ENCODE measurements around the gene OR10X1.

OR10X1 gene

DNA sequence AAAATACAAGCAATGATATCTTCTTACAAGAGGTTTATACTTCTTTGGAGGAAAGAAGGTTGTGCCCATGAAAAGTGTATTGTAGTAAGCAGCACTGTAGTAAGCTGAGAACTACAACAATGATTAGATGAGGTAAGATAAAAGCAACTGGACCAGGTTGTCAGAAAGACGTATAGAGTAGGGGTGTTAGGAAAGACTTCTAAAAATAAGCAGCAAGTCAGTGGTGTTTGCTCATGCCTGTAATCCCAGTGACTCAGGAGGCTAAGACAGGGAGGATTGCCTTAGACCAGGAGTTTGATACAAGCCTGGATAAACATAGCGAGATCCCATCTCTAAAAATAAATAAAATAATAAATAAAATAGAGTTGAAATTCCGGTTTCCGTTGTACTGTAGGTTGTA lies 4.3 kb upstream of the OR10X1 start:
- Histone ChIP-seq H3K4me2 (ENCODE audit: insufficient read depth, low read length) (no peak overlapping the region), H3K79me2 (ENCODE audit: insufficient read depth, low read length) (no peaks in the 10 kb centered on the region), H2AFZ (ENCODE audit: low read depth, low read length) (no peak overlapping the region), H3K9me3 (ENCODE audit: insufficient read depth, low read length, severe bottlenecking) (peaks cover 6% of the 10 kb centered on the region), H3K36me3 (ENCODE audit: insufficient read depth, low read length) (no peaks in the 10 kb centered on the region), H3K4me1 (ENCODE audit: insufficient read depth, low read length) (no peaks in the 10 kb centered on the region), H4K20me1 (ENCODE audit: insufficient read depth, low read length) (no peaks in the 10 kb centered on the region), H3K27ac (ENCODE audit: low read length) (no peak overlapping the region), H3K4me3 (ENCODE audit: low read depth in 1 of 2, low read length in 2 of 2) (no peak overlapping the region), H3K9ac (ENCODE audit: low read depth, low read length) (no peak overlapping the region), H3K27me3 (ENCODE audit: insufficient read depth, low read length, poor library complexity) (peaks cover 4% of the 10 kb centered on the region)
- ATAC-seq (ENCODE audit: insufficient read depth, low read depth) = no peak
- no peak for DNase-seq
- TF ChIP-seq, protein P1, sequence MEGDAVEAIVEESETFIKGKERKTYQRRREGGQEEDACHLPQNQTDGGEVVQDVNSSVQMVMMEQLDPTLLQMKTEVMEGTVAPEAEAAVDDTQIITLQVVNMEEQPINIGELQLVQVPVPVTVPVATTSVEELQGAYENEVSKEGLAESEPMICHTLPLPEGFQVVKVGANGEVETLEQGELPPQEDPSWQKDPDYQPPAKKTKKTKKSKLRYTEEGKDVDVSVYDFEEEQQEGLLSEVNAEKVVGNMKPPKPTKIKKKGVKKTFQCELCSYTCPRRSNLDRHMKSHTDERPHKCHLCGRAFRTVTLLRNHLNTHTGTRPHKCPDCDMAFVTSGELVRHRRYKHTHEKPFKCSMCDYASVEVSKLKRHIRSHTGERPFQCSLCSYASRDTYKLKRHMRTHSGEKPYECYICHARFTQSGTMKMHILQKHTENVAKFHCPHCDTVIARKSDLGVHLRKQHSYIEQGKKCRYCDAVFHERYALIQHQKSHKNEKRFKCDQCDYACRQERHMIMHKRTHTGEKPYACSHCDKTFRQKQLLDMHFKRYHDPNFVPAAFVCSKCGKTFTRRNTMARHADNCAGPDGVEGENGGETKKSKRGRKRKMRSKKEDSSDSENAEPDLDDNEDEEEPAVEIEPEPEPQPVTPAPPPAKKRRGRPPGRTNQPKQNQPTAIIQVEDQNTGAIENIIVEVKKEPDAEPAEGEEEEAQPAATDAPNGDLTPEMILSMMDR (IDR thresholded peaks at IDR 0.05; ENCODE audit: borderline replicate concordance, extremely low read depth, low read length, poor library complexity, severe bottlenecking) = no peak
- TF ChIP-seq EZH2 (IDR thresholded peaks at IDR 0.05; ENCODE audit: borderline replicate concordance, low read depth, low read length, severe bottlenecking) = no peak

DNA sequence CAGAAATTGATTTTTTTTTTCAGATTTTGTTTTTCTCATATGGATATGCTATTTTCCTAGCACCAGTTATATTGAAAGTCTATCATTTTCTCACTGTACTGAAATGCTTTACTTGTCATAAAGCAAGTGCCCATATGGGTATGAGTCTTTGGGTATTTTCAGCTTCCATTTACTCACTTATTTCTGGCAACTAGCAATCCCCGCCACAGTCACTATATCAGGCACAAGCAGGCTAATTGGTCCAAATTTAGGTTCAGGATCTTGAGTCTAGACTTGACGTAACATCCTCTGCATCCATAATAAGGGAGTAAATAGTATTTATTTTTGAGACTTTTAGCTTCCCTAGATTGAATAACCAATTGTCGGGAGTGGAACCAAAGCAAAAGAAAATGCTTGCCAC lies 2.1 kb downstream of the OR10X1 start:
- DNase-seq (no peak), ATAC-seq (ENCODE audit: insufficient read depth, low read depth) (no peak)

DNA sequence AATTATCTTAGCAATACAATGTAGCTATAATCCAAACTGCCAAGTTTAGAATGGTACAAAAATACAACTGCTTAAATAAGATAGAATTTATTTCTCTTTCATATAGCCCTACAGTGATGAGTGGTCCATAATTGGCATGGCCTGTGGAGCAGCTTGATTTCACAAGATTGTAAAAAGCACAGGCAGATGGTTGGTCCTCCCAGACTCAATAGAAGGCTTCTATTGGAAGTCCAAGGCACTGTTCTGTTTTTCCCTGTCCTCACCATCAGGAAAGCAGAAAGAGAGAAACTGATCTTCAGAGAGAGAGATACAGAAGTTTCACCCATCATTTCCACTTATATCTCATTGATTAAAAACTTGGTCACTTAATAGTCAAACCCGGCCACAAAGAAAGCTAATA lies 7.5 kb downstream of the OR10X1 start:
- H2AFZ ChIP-seq (ENCODE audit: low read depth, low read length) = no peak overlapping the region
- H3K27me3 ChIP-seq (ENCODE audit: insufficient read depth, low read length, poor library complexity) = peaks cover 39% of the 10 kb centered on the region
- DNase-seq = no peak
- H3K4me2 ChIP-seq (ENCODE audit: insufficient read depth, low read length) = no peak overlapping the region
- H3K4me1 ChIP-seq (ENCODE audit: insufficient read depth, low read length) = no peaks in the 10 kb centered on the region
- TF ChIP-seq, protein P1 (IDR thresholded peaks at IDR 0.05; ENCODE audit: borderline replicate concordance, extremely low read depth, low read length, poor library complexity, severe bottlenecking) = no peak
- TF ChIP-seq EZH2 (IDR thresholded peaks at IDR 0.05; ENCODE audit: borderline replicate concordance, low read depth, low read length, severe bottlenecking) = no peak
- no peak overlapping the region for H3K4me3 ChIP-seq (ENCODE audit: low read depth in 1 of 2, low read length in 2 of 2)
- no peaks in the 10 kb centered on the region for H3K9me3 ChIP-seq (ENCODE audit: insufficient read depth, low read length, severe bottlenecking)
- H3K9ac ChIP-seq (ENCODE audit: low read depth, low read length) = no peak overlapping the region
- H3K36me3 ChIP-seq (ENCODE audit: insufficient read depth, low read length) = no peaks in the 10 kb centered on the region
- H3K79me2 ChIP-seq (ENCODE audit: insufficient read depth, low read length) = no peaks in the 10 kb centered on the region
- H3K27ac ChIP-seq (ENCODE audit: low read length) = no peak overlapping the region
- H4K20me1 ChIP-seq (ENCODE audit: insufficient read depth, low read length) = no peaks in the 10 kb centered on the region
- ATAC-seq (ENCODE audit: insufficient read depth, low read depth) = no peak

More for the DNA sequence above, 2.1 kb downstream of the OR10X1 start:
- H3K9ac ChIP-seq (ENCODE audit: low read depth, low read length) = no peak overlapping the region
- TF ChIP-seq EZH2 (IDR thresholded peaks at IDR 0.05; ENCODE audit: borderline replicate concordance, low read depth, low read length, severe bottlenecking) = no peak
- TF ChIP-seq, protein P1 (IDR thresholded peaks at IDR 0.05; ENCODE audit: borderline replicate concordance, extremely low read depth, low read length, poor library complexity, severe bottlenecking) = no peak
- no peaks in the 10 kb centered on the region for H4K20me1 ChIP-seq (ENCODE audit: insufficient read depth, low read length)
- H3K9me3 ChIP-seq (ENCODE audit: insufficient read depth, low read length, severe bottlenecking) = no peaks in the 10 kb centered on the region
- H3K4me3 ChIP-seq (ENCODE audit: low read depth in 1 of 2, low read length in 2 of 2) = no peak overlapping the region
- no peaks in the 10 kb centered on the region for H3K79me2 ChIP-seq (ENCODE audit: insufficient read depth, low read length)
- peaks cover 12% of the 10 kb centered on the region for H3K27me3 ChIP-seq (ENCODE audit: insufficient read depth, low read length, poor library complexity)
- H2AFZ ChIP-seq (ENCODE audit: low read depth, low read length) = no peak overlapping the region
- no peak overlapping the region for H3K4me2 ChIP-seq (ENCODE audit: insufficient read depth, low read length)
- no peaks in the 10 kb centered on the region for H3K36me3 ChIP-seq (ENCODE audit: insufficient read depth, low read length)
- no peaks in the 10 kb centered on the region for H3K4me1 ChIP-seq (ENCODE audit: insufficient read depth, low read length)
- no peak overlapping the region for H3K27ac ChIP-seq (ENCODE audit: low read length)

DNA sequence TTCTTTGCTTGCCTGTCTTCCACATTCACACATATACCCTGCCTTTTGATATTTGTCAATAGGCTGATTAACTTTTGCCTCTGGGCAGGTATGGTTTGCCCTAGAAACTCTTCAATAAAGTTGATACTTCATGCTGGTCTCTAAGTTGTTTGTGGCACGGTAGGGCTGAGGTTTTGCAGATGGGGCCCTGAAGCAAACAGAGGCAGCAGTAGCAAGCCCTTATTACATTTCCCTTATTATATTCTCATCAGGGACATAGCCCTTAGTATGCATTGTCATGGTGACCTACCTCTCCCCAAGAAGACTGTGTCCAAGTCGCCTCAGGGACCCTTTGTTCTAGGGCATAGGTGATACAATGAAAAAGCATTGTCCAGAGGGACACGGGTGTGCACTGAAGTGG lies 9.2 kb downstream of the OR10X1 start, which contains the start of gene OR6P1:
OR6P1 (minus strand) TSS at position 101 of the 400 bp plus-strand sequence. CDS start 6,976 bp downstream, outside the sequence.
- Histone ChIP-seq H3K9ac (ENCODE audit: low read depth, low read length) (no peak within 1 kb of the TSS), H3K4me1 (ENCODE audit: insufficient read depth, low read length) (no peaks in the 10 kb centered on the region), H3K27me3 (ENCODE audit: insufficient read depth, low read length, poor library complexity) (peaks cover 36% of the 10 kb centered on the region), H4K20me1 (ENCODE audit: insufficient read depth, low read length) (no peaks in the 10 kb centered on the region), H3K79me2 (ENCODE audit: insufficient read depth, low read length) (no peaks in the 10 kb centered on the region), H3K36me3 (ENCODE audit: insufficient read depth, low read length) (no peaks in the 10 kb centered on the region), H2AFZ (ENCODE audit: low read depth, low read length) (no peak within 1 kb of the TSS), H3K27ac (ENCODE audit: low read length) (no peak within 1 kb of the TSS), H3K4me3 (ENCODE audit: low read depth in 1 of 2, low read length in 2 of 2) (no peak within 1 kb of the TSS), H3K9me3 (ENCODE audit: insufficient read depth, low read length, severe bottlenecking) (no peaks in the 10 kb centered on the region), H3K4me2 (ENCODE audit: insufficient read depth, low read length) (no peak within 1 kb of the TSS)
- ATAC-seq (ENCODE audit: insufficient read depth, low read depth) (no peak), DNase-seq (no peak)
- no peak for TF ChIP-seq EZH2 (IDR thresholded peaks at IDR 0.05; ENCODE audit: borderline replicate concordance, low read depth, low read length, severe bottlenecking)
- TF ChIP-seq, protein P1 (IDR thresholded peaks at IDR 0.05; ENCODE audit: borderline replicate concordance, extremely low read depth, low read length, poor library complexity, severe bottlenecking) = no peak
